ENCODE data around the gene BOD1L1.

BOD1L1 gene

DNA sequence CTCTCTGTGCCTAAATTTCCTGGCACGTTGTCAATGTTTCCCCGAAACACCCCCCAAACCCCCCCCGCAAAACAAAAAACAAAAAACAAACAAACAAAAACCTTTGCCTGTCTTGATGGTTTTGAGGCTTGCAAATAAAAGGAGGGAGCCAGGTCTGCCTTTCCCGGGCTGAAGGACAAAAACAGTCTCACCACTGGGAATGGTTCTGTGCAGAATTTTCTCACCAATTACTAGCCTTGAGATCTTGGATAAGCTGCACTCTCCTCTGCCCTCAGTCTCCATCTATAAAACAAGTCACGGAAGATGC, 98.8 kb downstream of the BOD1L1 start (continued):
- TF ChIP-seq, protein P1, sequence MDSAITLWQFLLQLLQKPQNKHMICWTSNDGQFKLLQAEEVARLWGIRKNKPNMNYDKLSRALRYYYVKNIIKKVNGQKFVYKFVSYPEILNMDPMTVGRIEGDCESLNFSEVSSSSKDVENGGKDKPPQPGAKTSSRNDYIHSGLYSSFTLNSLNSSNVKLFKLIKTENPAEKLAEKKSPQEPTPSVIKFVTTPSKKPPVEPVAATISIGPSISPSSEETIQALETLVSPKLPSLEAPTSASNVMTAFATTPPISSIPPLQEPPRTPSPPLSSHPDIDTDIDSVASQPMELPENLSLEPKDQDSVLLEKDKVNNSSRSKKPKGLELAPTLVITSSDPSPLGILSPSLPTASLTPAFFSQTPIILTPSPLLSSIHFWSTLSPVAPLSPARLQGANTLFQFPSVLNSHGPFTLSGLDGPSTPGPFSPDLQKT (IDR thresholded peaks at IDR 0.05; ENCODE audit: borderline replicate concordance, low read depth, low read length): no peak
- no peak for TF ChIP-seq ZIC2 (tag by site-specific recombination; IDR thresholded peaks at IDR 0.05)
- TF ChIP-seq ZNF248 (tag by site-specific recombination; IDR thresholded peaks at IDR 0.05): no peak
- TF ChIP-seq ZNF544 (tag by site-specific recombination; IDR thresholded peaks at IDR 0.05): no peak
- TF ChIP-seq HOXD13 (CRISPR knock-in tag; IDR thresholded peaks at IDR 0.05; ENCODE audit: borderline replicate concordance): no peak

DNA sequence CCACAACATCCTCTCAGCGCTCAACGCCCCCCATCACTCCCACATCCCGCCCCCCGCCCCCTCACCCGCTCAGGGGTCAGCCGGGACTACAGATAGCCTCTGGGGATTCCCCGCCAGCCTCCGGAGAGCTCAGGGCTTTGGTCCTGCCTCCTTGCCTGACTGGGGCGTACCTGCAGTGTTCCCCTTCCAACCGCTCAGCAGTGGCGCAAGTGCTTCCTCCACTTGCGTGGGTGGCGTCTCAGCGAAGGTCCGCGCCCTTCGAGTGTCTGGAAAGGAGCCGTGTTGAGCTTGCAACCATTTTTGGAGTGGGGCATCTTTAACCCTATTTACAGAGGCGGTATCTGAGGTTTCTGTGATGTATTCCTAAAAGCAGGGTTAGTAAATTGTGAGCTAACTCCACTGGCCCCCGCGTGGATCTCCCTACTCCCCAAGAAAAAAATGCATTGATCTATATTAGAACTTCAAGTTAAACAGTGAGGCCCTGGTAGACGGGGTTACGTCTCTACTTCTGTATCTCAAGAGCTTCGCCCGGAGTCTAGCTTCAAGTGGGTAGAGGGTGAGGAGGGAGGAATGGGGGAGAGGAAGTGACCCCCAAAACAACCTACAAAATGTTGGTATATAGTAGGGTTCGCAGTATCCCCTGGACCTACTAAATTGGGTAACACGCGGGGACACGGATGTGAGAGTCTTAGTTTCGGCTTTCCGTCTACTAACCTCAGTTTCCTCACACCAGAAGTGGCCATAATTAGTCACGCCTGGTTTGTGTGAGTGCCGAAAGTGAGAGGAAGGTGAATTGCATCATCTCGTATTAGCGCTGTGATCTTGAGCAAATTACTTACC, 99.3 kb downstream of the BOD1L1 start:
- no peak overlapping the region for H3K4me3 ChIP-seq (ENCODE audit: low read depth, low read length)
- no peak for TF ChIP-seq ZNF701 (tag by site-specific recombination; IDR thresholded peaks at IDR 0.05)
- TF ChIP-seq GLIS2 (tag by site-specific recombination; IDR thresholded peaks at IDR 0.05): no peak
- no peak for TF ChIP-seq ZBTB20 (tag by site-specific recombination; IDR thresholded peaks at IDR 0.05)
- TF ChIP-seq, protein P2, sequence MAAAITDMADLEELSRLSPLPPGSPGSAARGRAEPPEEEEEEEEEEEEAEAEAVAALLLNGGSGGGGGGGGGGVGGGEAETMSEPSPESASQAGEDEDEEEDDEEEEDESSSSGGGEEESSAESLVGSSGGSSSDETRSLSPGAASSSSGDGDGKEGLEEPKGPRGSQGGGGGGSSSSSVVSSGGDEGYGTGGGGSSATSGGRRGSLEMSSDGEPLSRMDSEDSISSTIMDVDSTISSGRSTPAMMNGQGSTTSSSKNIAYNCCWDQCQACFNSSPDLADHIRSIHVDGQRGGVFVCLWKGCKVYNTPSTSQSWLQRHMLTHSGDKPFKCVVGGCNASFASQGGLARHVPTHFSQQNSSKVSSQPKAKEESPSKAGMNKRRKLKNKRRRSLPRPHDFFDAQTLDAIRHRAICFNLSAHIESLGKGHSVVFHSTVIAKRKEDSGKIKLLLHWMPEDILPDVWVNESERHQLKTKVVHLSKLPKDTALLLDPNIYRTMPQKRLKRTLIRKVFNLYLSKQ (tag by site-specific recombination; IDR thresholded peaks at IDR 0.05; ENCODE audit: borderline replicate concordance): no peak
- TF ChIP-seq ZNF280D (tag by site-specific recombination; IDR thresholded peaks at IDR 0.05): no peak
- TF ChIP-seq, protein P3, sequence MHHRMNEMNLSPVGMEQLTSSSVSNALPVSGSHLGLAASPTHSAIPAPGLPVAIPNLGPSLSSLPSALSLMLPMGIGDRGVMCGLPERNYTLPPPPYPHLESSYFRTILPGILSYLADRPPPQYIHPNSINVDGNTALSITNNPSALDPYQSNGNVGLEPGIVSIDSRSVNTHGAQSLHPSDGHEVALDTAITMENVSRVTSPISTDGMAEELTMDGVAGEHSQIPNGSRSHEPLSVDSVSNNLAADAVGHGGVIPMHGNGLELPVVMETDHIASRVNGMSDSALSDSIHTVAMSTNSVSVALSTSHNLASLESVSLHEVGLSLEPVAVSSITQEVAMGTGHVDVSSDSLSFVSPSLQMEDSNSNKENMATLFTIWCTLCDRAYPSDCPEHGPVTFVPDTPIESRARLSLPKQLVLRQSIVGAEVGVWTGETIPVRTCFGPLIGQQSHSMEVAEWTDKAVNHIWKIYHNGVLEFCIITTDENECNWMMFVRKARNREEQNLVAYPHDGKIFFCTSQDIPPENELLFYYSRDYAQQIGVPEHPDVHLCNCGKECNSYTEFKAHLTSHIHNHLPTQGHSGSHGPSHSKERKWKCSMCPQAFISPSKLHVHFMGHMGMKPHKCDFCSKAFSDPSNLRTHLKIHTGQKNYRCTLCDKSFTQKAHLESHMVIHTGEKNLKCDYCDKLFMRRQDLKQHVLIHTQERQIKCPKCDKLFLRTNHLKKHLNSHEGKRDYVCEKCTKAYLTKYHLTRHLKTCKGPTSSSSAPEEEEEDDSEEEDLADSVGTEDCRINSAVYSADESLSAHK (tag by site-specific recombination; IDR thresholded peaks at IDR 0.05): no peak
- TF ChIP-seq ZIC2 (tag by site-specific recombination; IDR thresholded peaks at IDR 0.05): no peak
- TF ChIP-seq ZNF24 (tag by site-specific recombination; IDR thresholded peaks at IDR 0.05): no peak
- H3K4me1 ChIP-seq (ENCODE audit: control insufficient read depth, insufficient read depth, low read length): no peaks in the 10 kb centered on the region
- H3K27ac ChIP-seq (ENCODE audit: extremely low read depth, low read depth, low read length): no peak overlapping the region
- H3K9me3 ChIP-seq (ENCODE audit: control insufficient read depth, insufficient read depth, low read depth, low read length): no peaks in the 10 kb centered on the region; the same call in 1 of the 2 replicates
- CTCF ChIA-PET: no interaction called here
- H3K36me3 ChIP-seq (ENCODE audit: control insufficient read depth in 2 of 2, insufficient read depth in 1 of 2, low read length in 2 of 2): no peaks in the 10 kb centered on the region
- POLR2A ChIA-PET: no interaction called here

GRCh38 chr4:13527192-13527980, 100.1 kb downstream of the BOD1L1 start:
- Histone ChIP-seq H3K9me3 (ENCODE audit: control insufficient read depth, insufficient read depth, low read depth, low read length) (no peaks in the 10 kb centered on the region; the same call in 1 of the 2 replicates), H3K27ac (ENCODE audit: extremely low read depth, low read depth, low read length) (no peak overlapping the region), H3K4me3 (ENCODE audit: low read depth, low read length) (no peak overlapping the region), H3K36me3 (ENCODE audit: control insufficient read depth in 2 of 2, insufficient read depth in 1 of 2, low read length in 2 of 2) (no peaks in the 10 kb centered on the region), H3K4me1 (ENCODE audit: control insufficient read depth, insufficient read depth, low read length) (no peaks in the 10 kb centered on the region)
- POLR2A ChIA-PET: no interaction called here
- CTCF ChIA-PET: no interaction called here
- TF ChIP-seq, protein P1 (IDR thresholded peaks at IDR 0.05; ENCODE audit: borderline replicate concordance, low read depth, low read length): no peak
- no peak for TF ChIP-seq KLF16 (tag by site-specific recombination; IDR thresholded peaks at IDR 0.05)
- TF ChIP-seq ZIC2 (tag by site-specific recombination; IDR thresholded peaks at IDR 0.05): no peak
- no peak for TF ChIP-seq BCL11B (tag by site-specific recombination; IDR thresholded peaks at IDR 0.05; ENCODE audit: low read depth)
- TF ChIP-seq ZNF621 (tag by site-specific recombination; IDR thresholded peaks at IDR 0.05): no peak
- no peak for TF ChIP-seq KLF7 (tag by site-specific recombination; IDR thresholded peaks at IDR 0.05; ENCODE audit: borderline replicate concordance)
- TF ChIP-seq, protein P4, sequence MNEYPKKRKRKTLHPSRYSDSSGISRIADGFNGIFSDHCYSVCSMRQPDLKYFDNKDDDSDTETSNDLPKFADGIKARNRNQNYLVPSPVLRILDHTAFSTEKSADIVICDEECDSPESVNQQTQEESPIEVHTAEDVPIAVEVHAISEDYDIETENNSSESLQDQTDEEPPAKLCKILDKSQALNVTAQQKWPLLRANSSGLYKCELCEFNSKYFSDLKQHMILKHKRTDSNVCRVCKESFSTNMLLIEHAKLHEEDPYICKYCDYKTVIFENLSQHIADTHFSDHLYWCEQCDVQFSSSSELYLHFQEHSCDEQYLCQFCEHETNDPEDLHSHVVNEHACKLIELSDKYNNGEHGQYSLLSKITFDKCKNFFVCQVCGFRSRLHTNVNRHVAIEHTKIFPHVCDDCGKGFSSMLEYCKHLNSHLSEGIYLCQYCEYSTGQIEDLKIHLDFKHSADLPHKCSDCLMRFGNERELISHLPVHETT (tag by site-specific recombination; IDR thresholded peaks at IDR 0.05): no peak
- no peak for TF ChIP-seq HOXD13 (CRISPR knock-in tag; IDR thresholded peaks at IDR 0.05; ENCODE audit: borderline replicate concordance)
- no peak for TF ChIP-seq ZSCAN16 (tag by site-specific recombination; IDR thresholded peaks at IDR 0.05)
- TF ChIP-seq ZNF776 (tag by site-specific recombination; IDR thresholded peaks at IDR 0.05; ENCODE audit: borderline replicate concordance): no peak
- TF ChIP-seq ZFP41 (tag by site-specific recombination; IDR thresholded peaks at IDR 0.05; ENCODE audit: borderline replicate concordance): no peak
